ENCODE data around the gene B4GALNT2.
A peak's percentile ranks its signal among the peaks of the same experiment; 100 is the strongest.

Gene B4GALNT2

DNA sequence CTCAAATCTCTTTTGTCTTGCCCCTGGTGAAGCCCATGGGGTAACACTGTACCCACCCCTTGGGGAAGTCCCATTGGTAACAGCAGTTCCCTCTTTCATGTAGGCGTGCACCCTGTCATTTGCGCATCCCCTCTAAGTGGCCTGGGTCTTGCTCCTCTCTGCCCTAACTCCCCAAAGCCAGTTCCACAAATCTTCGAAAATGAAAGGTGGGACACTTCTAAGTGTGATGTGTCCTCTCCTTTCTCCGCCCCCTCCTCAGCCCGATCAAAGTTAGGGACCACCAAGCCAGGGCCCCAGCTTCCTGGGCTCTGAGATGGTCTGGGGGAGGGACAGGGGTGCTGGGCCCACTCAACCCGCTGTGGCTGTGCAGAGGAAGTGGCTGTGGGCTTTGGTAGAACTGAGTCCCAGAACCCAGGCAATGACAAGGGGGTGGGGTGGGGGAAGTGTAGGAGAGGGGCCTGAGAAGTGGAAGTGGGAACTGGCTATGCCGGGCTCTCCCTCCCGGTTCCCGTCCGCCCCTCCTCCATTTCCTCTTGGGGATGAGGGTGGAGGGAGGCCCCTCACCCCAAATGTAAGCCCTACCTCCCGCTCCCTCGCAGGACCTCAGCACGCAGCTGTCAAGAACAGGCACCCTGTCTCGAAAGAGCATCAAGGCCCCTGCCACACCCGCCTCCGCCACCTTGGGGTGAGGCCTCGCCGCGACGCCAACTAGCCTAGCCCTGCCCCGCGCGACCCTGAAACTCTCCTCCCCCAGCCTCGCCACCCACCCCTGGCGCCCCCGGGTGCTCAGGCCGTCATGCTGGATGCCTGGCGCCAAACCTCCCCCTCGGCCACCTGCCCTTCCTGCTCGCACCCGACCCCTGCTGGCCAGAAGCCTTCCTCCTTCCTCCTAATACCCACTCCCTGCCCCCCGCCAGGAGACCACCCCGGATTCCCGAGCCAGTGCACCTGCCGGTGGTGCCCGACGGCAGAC, 86.7 kb downstream of the B4GALNT2 start:
- TF ChIP-seq, protein P1, sequence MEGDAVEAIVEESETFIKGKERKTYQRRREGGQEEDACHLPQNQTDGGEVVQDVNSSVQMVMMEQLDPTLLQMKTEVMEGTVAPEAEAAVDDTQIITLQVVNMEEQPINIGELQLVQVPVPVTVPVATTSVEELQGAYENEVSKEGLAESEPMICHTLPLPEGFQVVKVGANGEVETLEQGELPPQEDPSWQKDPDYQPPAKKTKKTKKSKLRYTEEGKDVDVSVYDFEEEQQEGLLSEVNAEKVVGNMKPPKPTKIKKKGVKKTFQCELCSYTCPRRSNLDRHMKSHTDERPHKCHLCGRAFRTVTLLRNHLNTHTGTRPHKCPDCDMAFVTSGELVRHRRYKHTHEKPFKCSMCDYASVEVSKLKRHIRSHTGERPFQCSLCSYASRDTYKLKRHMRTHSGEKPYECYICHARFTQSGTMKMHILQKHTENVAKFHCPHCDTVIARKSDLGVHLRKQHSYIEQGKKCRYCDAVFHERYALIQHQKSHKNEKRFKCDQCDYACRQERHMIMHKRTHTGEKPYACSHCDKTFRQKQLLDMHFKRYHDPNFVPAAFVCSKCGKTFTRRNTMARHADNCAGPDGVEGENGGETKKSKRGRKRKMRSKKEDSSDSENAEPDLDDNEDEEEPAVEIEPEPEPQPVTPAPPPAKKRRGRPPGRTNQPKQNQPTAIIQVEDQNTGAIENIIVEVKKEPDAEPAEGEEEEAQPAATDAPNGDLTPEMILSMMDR (conservative IDR thresholded peaks at IDR 0.05; ENCODE audit: low read length) = peak; percentile 9; the same call in 1 of the 2 replicates
- no peak overlapping the region for H3K4me3 ChIP-seq (ENCODE audit: low read length)
- DNase-seq (ENCODE audit: low read depth) = no peak

DNA sequence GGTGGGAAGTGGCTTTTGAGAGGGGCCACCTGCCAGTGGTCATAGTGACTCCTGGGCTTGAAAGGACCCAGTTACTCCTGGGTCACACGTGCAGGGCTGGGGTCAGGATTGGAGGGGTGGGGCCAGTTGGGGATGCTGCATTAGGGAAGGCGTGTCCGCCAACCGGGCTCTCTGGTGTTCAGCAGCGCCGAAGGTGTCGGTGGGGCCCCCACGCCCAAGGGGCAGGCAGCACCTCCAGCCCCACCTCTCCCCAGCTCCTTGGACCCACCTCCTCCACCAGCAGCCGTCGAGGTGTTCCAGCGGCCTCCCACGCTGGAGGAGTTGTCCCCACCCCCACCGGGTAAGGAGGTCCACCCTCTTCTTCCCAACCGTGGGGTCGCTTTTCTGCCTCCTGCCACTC, 87.4 kb downstream of the B4GALNT2 start:
- TF ChIP-seq, protein P1 (conservative IDR thresholded peaks at IDR 0.05; ENCODE audit: low read length) = no peak
- H3K4me3 ChIP-seq (ENCODE audit: low read length) = no peak overlapping the region
- DNase-seq (ENCODE audit: low read depth) = no peak

DNA sequence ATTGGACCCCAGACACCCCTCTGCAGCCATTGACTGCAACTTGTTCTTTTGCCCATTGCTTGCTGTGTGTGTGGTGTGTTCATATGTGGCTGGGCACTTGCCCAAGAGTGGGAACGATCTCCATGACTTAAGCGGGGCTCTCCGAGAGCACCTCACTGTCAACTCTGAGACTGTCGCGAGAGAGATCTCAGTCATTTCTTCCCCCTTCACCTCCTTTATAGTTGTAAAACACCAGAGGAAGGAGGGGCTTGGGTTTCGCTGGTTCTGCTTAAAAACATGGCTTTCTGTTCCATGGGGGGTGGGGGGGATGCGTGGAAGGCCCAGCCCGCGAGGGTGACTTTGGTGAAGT, 90.6 kb downstream of the B4GALNT2 start:
- TF ChIP-seq, protein P1 (conservative IDR thresholded peaks at IDR 0.05; ENCODE audit: low read length) = no peak
- no peak overlapping the region for H3K4me3 ChIP-seq (ENCODE audit: low read length)
- no peak for DNase-seq (ENCODE audit: low read depth)

DNA sequence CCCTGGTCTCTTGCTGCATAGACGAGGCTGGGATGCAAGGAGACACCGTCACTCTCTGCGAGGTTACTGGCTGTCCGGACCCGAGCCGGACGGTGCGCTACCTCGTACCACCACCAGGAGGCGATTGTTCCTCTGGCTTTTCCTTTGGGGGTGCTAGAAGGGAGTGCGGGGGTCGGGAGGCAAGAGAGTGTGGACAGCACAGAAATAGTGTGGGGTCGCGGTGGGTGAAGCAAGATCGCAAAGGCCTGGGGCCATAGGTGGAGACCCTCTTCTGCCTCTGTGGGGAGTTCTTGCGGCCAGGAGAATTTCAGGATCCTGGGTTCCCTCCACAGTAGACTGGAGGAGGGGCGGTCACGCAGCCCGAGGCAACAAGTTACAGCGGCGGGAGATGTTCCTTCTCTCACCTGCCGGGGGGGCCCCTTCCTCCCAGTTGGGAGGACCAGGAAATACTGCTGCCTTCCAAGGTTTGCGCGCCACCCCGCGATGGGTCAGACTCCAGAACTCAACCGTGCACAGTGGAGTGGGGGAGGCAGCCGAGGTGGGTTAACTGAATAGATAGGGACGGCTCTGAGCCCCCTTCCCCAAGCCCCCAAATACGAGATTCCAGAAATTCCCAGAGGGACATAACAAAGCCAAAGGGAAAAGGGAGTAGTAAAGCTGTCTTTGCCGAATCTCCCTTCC, 91.1 kb downstream of the B4GALNT2 start:
- TF ChIP-seq, protein P1 (conservative IDR thresholded peaks at IDR 0.05; ENCODE audit: low read length) = peak; percentile 82
- no peak for DNase-seq (ENCODE audit: low read depth)
- no peak overlapping the region for H3K4me3 ChIP-seq (ENCODE audit: low read length)

- H3K4me3 ChIP-seq (ENCODE audit: low read length) = no peak overlapping the region
- no peak for DNase-seq (ENCODE audit: low read depth)
- TF ChIP-seq, protein P1 (conservative IDR thresholded peaks at IDR 0.05; ENCODE audit: low read length) = no peak
Measured at GRCh38 chr17:49224198-49224996, 91.8 kb downstream of the B4GALNT2 start.

DNA sequence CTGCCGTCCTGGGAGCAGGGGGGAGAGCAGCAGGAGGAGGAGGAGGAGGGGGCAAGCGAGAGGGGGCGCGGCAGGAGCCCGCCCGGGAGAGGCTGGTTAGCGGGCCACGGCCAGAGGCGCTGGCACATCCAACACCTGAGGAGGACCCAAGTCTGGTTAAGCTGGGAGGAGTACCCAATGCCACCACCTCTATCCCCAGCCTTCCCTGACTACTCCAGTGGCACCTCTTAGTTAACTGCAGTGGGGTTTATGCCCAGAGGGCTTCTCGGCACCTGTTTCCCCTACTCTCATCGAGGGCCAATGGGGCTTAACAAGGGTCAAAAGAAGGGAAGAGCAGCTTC, 92.4 kb downstream of the B4GALNT2 start:
- no peak for DNase-seq (ENCODE audit: low read depth)
- no peak overlapping the region for H3K4me3 ChIP-seq (ENCODE audit: low read length)
- TF ChIP-seq, protein P1 (conservative IDR thresholded peaks at IDR 0.05; ENCODE audit: low read length) = no peak
